VCaP (cell line): Measurements from ENCODE around the gene PAK1IP1.
A peak's percentile ranks its signal among the peaks of the same experiment; 100 is the strongest.

ENCODE experiments used
- H3K27ac ChIP-seq: fragments of 450-650 bp; 2 replicates; pipeline ENCODE4 v1.5.1; 2017
- CTCF ChIP-seq: fragments of 450-650 bp; conservative IDR thresholded peaks from 2 replicates; pipeline ENCODE4 v1.5.1; 2017; ENCODE audit warnings: mild to moderate bottlenecking, moderate library complexity

PAK1IP1 gene

GRCh38 chr6:10686901-10687300 lies 7.9 kb upstream of the PAK1IP1 start:
- H3K27ac ChIP-seq: no peak overlapping the region

GRCh38 chr6:10687582-10687981 lies 7.2 kb upstream of the PAK1IP1 start:
- no peak for TF ChIP-seq CTCF
- H3K27ac ChIP-seq: no peak overlapping the region

More at GRCh38 chr6:10686901-10687300, 7.9 kb upstream of the PAK1IP1 start:
- TF ChIP-seq CTCF: no peak

GRCh38 chr6:10690651-10691445 lies 3.9 kb upstream of the PAK1IP1 start:
- no peak for TF ChIP-seq CTCF
- H3K27ac ChIP-seq: peak overlapping the region; percentile 73

- no peak for TF ChIP-seq CTCF
- no peak overlapping the region for H3K27ac ChIP-seq
Measured at GRCh38 chr6:10692965-10693538, 1.7 kb upstream of the PAK1IP1 start.

GRCh38 chr6:10695086-10695657 lies 400 bp downstream of the PAK1IP1 start:
- TF ChIP-seq CTCF: no peak

GRCh38 chr6:10696655-10697054 lies 1.9 kb downstream of the PAK1IP1 start:
- no peak overlapping the region for H3K27ac ChIP-seq
- TF ChIP-seq CTCF: no peak

More at GRCh38 chr6:10695086-10695657, 400 bp downstream of the PAK1IP1 start:
- H3K27ac ChIP-seq: peak overlapping the region; percentile 78

- H3K27ac ChIP-seq: no peak overlapping the region
- no peak for TF ChIP-seq CTCF
Measured at GRCh38 chr6:10713962-10714361, 19.2 kb downstream of the PAK1IP1 start.
